WTC11 (cell line): ENCODE results near the gene TBX4. TPM values are rescaled to one million over a fixed set of nuclear protein-coding genes. Genes with fewer than 3 reads are reported as not detected.
"Not testable (repeated sequence)": the region's sequence is repeated elsewhere in the genome, so short reads cannot be mapped to it uniquely, and the experiment has no call there.

Experiments
- ATAC-seq: fragments of 200-7000 bp; cut with Tn5 transposase; 2 replicates; pipeline ENCODE4 v1.10.0; 2021; ENCODE audit warnings: mild to moderate bottlenecking, moderate library complexity
- CTCF ChIA-PET: fragments of 300-600 bp; sonication (Branson Sonifier 250); formaldehyde crosslinking; loops from one replicate; lab custom pipeline; 2021; ENCODE audit warnings: antibody characterized with exemption; lab: Charles Lee
- POLR2A ChIA-PET: fragments of 350-600 bp; sonication (Branson Sonifier 250); formaldehyde crosslinking; loops from one replicate; lab custom pipeline; 2021; ENCODE audit warnings: antibody characterized with exemption; lab: Charles Lee
- DNase-seq: peaks from one replicate; pipeline ENCODE4 v3.0.0; 2021; ENCODE audit warnings: low spot score
- H3K27ac Mint-ChIP-seq: 2 replicates; pipeline ENCODE4 v1.8.0; 2021; ENCODE audit warnings: mixed read lengths
- H3K27me3 Mint-ChIP-seq: 2 replicates; pipeline ENCODE4 v1.8.0; 2021; ENCODE audit warnings: low read depth, mild to moderate bottlenecking, moderate library complexity, mixed read lengths
- H3K36me3 Mint-ChIP-seq: 2 replicates; pipeline ENCODE4 v1.8.0; 2021; ENCODE audit warnings: mixed read lengths
- H3K4me1 Mint-ChIP-seq: 2 replicates; pipeline ENCODE4 v1.8.0; 2022; ENCODE audit warnings: mixed read lengths
- H3K4me3 Mint-ChIP-seq: 2 replicates; pipeline ENCODE4 v1.8.0; 2021; ENCODE audit warnings: mild to moderate bottlenecking, moderate library complexity, mixed read lengths
- H3K9me3 Mint-ChIP-seq: 2 replicates; pipeline ENCODE4 v1.8.0; 2021; ENCODE audit warnings: mixed read lengths
- ATF2 ChIP-seq: sonication (generic); formaldehyde crosslinking; IDR thresholded peaks from 2 replicates; pipeline ENCODE4 v1.8.1; 2022; ENCODE audit warnings: low read depth, missing genetic modification reagents, borderline replicate concordance
- ATF3 ChIP-seq: sonication (generic); formaldehyde crosslinking; conservative IDR thresholded peaks from 2 replicates; pipeline ENCODE4 v1.8.1; 2022; ENCODE audit warnings: mild to moderate bottlenecking, missing genetic modification reagents
- CBFB ChIP-seq: sonication (generic); formaldehyde crosslinking; IDR thresholded peaks from 2 replicates; pipeline ENCODE4 v1.8.1; 2022; ENCODE audit warnings: mild to moderate bottlenecking, low read depth, missing genetic modification reagents
- CREM ChIP-seq: sonication (generic); formaldehyde crosslinking; IDR thresholded peaks from 2 replicates; pipeline ENCODE4 v1.8.1; 2022; ENCODE audit warnings: mild to moderate bottlenecking, missing genetic modification reagents, moderate library complexity
- E2F4 ChIP-seq: sonication (generic); formaldehyde crosslinking; IDR thresholded peaks from 2 replicates; pipeline ENCODE4 v1.8.1; 2022; ENCODE audit warnings: low read depth, mild to moderate bottlenecking, moderate library complexity, missing genetic modification reagents, borderline replicate concordance
- EMX1 ChIP-seq: fragments of 250-450 bp; sonication (Bioruptor Pico); IDR thresholded peaks from 2 replicates; pipeline ENCODE4 v1.8.0; 2021; ENCODE audit warnings: mild to moderate bottlenecking
- GABPB1 ChIP-seq: sonication (generic); formaldehyde crosslinking; IDR thresholded peaks from 2 replicates; pipeline ENCODE4 v1.8.1; 2023; ENCODE audit warnings: mild to moderate bottlenecking, missing genetic modification reagents
- IRF1 ChIP-seq: sonication (generic); formaldehyde crosslinking; IDR thresholded peaks from 2 replicates; pipeline ENCODE4 v1.8.0; 2023; ENCODE audit warnings: missing genetic modification reagents
- MXD4 ChIP-seq: fragments of 250-450 bp; sonication (Bioruptor Pico); IDR thresholded peaks from 2 replicates; pipeline ENCODE4 v1.8.0; 2021; ENCODE audit warnings: mild to moderate bottlenecking, moderate library complexity, borderline replicate concordance
- NFE2L1 ChIP-seq: sonication (generic); formaldehyde crosslinking; IDR thresholded peaks from 2 replicates; pipeline ENCODE4 v1.8.1; 2023; ENCODE audit warnings: missing genetic modification reagents
- PREB ChIP-seq: sonication (generic); formaldehyde crosslinking; IDR thresholded peaks from 2 replicates; pipeline ENCODE4 v1.8.1; 2022; ENCODE audit warnings: mild to moderate bottlenecking, missing genetic modification reagents, moderate library complexity, borderline replicate concordance
- SMAD4 ChIP-seq: sonication (generic); formaldehyde crosslinking; IDR thresholded peaks from 2 replicates; pipeline ENCODE4 v1.8.0; 2022; ENCODE audit warnings: mild to moderate bottlenecking, missing genetic modification reagents
- TEAD4 ChIP-seq: sonication (generic); formaldehyde crosslinking; IDR thresholded peaks from 2 replicates; pipeline ENCODE4 v1.8.0; 2022; ENCODE audit warnings: mild to moderate bottlenecking, missing genetic modification reagents
- TP53 ChIP-seq: sonication (generic); formaldehyde crosslinking; IDR thresholded peaks from 2 replicates; pipeline ENCODE4 v1.8.1; 2023; ENCODE audit warnings: mild to moderate bottlenecking, missing genetic modification reagents
- ZNF138 ChIP-seq: sonication (generic); formaldehyde crosslinking; conservative IDR thresholded peaks from 2 replicates; pipeline ENCODE4 v1.8.1; 2022; ENCODE audit warnings: mild to moderate bottlenecking, moderate library complexity, missing genetic modification reagents
- ZNF263 ChIP-seq: sonication (generic); formaldehyde crosslinking; IDR thresholded peaks from 2 replicates; pipeline ENCODE4 v1.8.1; 2022; ENCODE audit warnings: low read depth, mild to moderate bottlenecking, moderate library complexity, missing genetic modification reagents
- ZNF423 ChIP-seq: fragments of 250-450 bp; sonication (Bioruptor Pico); IDR thresholded peaks from 2 replicates; pipeline ENCODE4 v2.1.2; 2022; ENCODE audit warnings: mild to moderate bottlenecking, moderate library complexity
- ZSCAN18 ChIP-seq: fragments of 250-450 bp; sonication (Bioruptor Pico); IDR thresholded peaks from 2 replicates; pipeline ENCODE4 v2.1.2; 2022; ENCODE audit warnings: mild to moderate bottlenecking, moderate library complexity
- total RNA-seq: library from RNA; stranded (reverse); gene quantifications from 3 replicates; pipeline ENCODE4 v1.2.3, GENCODE V29; 2021

The TBX4 gene
- total RNA-seq, 1 experiment from 2014 or later, result not detected

- ChIA-PET POLR2A (no interaction called here), CTCF (interaction anchor here (0.7 to 1.3 kb wide), 3 partner anchors 25 to 84 kb away, joined by 3 to 7 read pairs (median 3); no protein-coding TSS in a partner anchor)
- H3K36me3 Mint-ChIP-seq, result no peaks in the 10 kb centered on the region
- DNase-seq (no peak), ATAC-seq (peak; percentile 47)
- H3K4me1 Mint-ChIP-seq, result peaks cover 17% of the 10 kb centered on the region
- H3K27me3 Mint-ChIP-seq, result no peaks in the 10 kb centered on the region
- H3K4me3 Mint-ChIP-seq, result no peak overlapping the region
- H3K27ac Mint-ChIP-seq, result no peak overlapping the region
- no peak for TF ChIP-seq ZNF138
- TF ChIP-seq ZNF263 (CRISPR knock-in tag), result no peak
- no peak for TF ChIP-seq MXD4 (CRISPR knock-in tag)
- no peak for TF ChIP-seq TEAD4 (CRISPR knock-in tag)
- TF ChIP-seq GABPB1 (CRISPR knock-in tag), result 0 out of 2 replicates have a peak, but pooled peaks have one; percentile 18
- TF ChIP-seq ZSCAN18 (CRISPR knock-in tag), result no peak
- no peak for TF ChIP-seq SMAD4 (CRISPR knock-in tag)
- no peak for TF ChIP-seq TP53 (CRISPR knock-in tag)
- no peak for TF ChIP-seq ATF3 (CRISPR knock-in tag)
- no peaks in the 10 kb centered on the region for H3K9me3 Mint-ChIP-seq
These were observed 40.7 kb downstream of the TBX4 start for GRCh38 chr17:61492759-61493526.

GRCh38 chr17:61493830-61494324 lies 41.7 kb downstream of the TBX4 start:
- H3K9me3 Mint-ChIP-seq, ATAC-seq, H3K27ac Mint-ChIP-seq, DNase-seq, H3K27me3 Mint-ChIP-seq, H3K36me3 Mint-ChIP-seq, H3K4me3 Mint-ChIP-seq, POLR2A ChIA-PET: not testable (repeated sequence)
- peaks cover 17% of the 10 kb centered on the region for H3K4me1 Mint-ChIP-seq
- CTCF ChIA-PET, result interaction anchor here (1.4 kb wide), 1 partner anchor 17 kb away, joined by 3 read pairs; no protein-coding TSS in a partner anchor

- TF ChIP-seq E2F4 (CRISPR knock-in tag) (no peak), NFE2L1 (CRISPR knock-in tag) (no peak), CBFB (CRISPR knock-in tag) (no peak), CREM (CRISPR knock-in tag) (no peak), ZNF423 (CRISPR knock-in tag) (no peak), EMX1 (CRISPR knock-in tag) (no peak), IRF1 (CRISPR knock-in tag) (no peak), ATF2 (CRISPR knock-in tag) (no peak), PREB (CRISPR knock-in tag) (no peak)
- Mint-ChIP-seq H3K4me1 (peaks cover 17% of the 10 kb centered on the region), H3K27ac (no peak overlapping the region), H3K4me3 (no peak overlapping the region), H3K9me3 (no peaks in the 10 kb centered on the region), H3K36me3 (no peaks in the 10 kb centered on the region), H3K27me3 (no peaks in the 10 kb centered on the region)
- ChIA-PET CTCF (interaction anchor here (1.0 to 1.4 kb wide), 2 partner anchors 13 to 17 kb away, joined by 3 read pairs; no protein-coding TSS in a partner anchor), POLR2A (no interaction called here)
- DNase-seq, result no peak
- 0 out of 2 replicates have a peak, but pooled peaks have one; percentile 25 for ATAC-seq
These were observed 42.3 kb downstream of the TBX4 start for GRCh38 chr17:61494325-61495160.
